ENCODE measurements around the gene LPP. TPM values are rescaled to one million over a fixed set of nuclear protein-coding genes. Genes with fewer than 3 reads are reported as not detected.

LPP gene
- total and polyA plus RNA-seq, 2 of the 13 experiments (the other 11 are each of a cell fraction or from before 2014, with no cell fraction given), result 19.2 to 29.9 TPM

DNA sequence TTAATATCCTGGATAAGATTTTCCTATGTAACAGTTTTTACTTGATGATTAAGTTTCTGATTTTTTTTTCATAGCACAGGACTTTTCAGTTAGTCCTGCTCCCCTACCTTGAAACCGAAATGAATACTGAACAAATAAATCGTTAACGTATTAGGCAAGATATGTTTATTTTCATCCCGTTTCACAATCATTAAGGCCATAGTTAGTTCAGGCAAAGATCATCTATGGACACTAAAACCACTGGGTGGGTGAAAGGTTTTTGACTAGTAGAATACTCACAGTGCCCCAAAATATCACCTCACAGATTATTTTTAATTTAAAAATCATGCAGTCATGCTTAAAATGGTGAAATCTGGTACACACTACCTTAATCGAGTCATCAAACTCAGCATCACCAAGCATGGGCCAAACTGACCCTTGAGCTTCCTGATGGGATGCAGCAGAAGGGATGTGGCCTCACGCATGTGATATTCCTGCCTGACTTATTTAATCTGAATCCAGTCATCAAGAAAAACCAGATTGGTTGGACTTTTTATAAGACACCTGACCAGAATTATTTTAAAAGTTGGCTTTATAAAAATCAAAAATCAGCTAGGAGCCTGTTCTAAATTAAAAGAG lies 365.0 kb downstream of the LPP start (continued):
- TF ChIP-seq ZNF354B (CRISPR knock-in tag; IDR thresholded peaks at IDR 0.05) (no peak), MTA3 (CRISPR knock-in tag; IDR thresholded peaks at IDR 0.05) (no peak), ARHGAP35 (CRISPR knock-in tag; IDR thresholded peaks at IDR 0.05; ENCODE audit: borderline replicate concordance) (no peak), ZNF33B (CRISPR knock-in tag; IDR thresholded peaks at IDR 0.05) (no peak), CC2D1A (CRISPR knock-in tag; IDR thresholded peaks at IDR 0.05) (no peak), RNF2 (conservative IDR thresholded peaks at IDR 0.05; ENCODE audit: low read depth) (no peak), MEIS2 (CRISPR knock-in tag; IDR thresholded peaks at IDR 0.05) (no peak), ATRX (CRISPR knock-in tag; IDR thresholded peaks at IDR 0.05; ENCODE audit: borderline replicate concordance) (no peak), EEA1 (CRISPR knock-in tag; IDR thresholded peaks at IDR 0.05; ENCODE audit: borderline replicate concordance) (no peak), NFE2L2 (IDR thresholded peaks at IDR 0.05; ENCODE audit: low read length) (no peak), SSRP1 (CRISPR knock-in tag; IDR thresholded peaks at IDR 0.05) (no peak), PAWR (CRISPR knock-in tag; IDR thresholded peaks at IDR 0.05; ENCODE audit: borderline replicate concordance) (no peak), BORCS8-MEF2B (CRISPR knock-in tag; IDR thresholded peaks at IDR 0.05) (no peak), FOXK2 (IDR thresholded peaks at IDR 0.05) (no peak)
- TF ChIP-seq, protein P1, sequence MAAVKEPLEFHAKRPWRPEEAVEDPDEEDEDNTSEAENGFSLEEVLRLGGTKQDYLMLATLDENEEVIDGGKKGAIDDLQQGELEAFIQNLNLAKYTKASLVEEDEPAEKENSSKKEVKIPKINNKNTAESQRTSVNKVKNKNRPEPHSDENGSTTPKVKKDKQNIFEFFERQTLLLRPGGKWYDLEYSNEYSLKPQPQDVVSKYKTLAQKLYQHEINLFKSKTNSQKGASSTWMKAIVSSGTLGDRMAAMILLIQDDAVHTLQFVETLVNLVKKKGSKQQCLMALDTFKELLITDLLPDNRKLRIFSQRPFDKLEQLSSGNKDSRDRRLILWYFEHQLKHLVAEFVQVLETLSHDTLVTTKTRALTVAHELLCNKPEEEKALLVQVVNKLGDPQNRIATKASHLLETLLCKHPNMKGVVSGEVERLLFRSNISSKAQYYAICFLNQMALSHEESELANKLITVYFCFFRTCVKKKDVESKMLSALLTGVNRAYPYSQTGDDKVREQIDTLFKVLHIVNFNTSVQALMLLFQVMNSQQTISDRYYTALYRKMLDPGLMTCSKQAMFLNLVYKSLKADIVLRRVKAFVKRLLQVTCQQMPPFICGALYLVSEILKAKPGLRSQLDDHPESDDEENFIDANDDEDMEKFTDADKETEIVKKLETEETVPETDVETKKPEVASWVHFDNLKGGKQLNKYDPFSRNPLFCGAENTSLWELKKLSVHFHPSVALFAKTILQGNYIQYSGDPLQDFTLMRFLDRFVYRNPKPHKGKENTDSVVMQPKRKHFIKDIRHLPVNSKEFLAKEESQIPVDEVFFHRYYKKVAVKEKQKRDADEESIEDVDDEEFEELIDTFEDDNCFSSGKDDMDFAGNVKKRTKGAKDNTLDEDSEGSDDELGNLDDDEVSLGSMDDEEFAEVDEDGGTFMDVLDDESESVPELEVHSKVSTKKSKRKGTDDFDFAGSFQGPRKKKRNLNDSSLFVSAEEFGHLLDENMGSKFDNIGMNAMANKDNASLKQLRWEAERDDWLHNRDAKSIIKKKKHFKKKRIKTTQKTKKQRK (IDR thresholded peaks at IDR 0.05; ENCODE audit: low read length), result no peak
- TF ChIP-seq, protein P2, sequence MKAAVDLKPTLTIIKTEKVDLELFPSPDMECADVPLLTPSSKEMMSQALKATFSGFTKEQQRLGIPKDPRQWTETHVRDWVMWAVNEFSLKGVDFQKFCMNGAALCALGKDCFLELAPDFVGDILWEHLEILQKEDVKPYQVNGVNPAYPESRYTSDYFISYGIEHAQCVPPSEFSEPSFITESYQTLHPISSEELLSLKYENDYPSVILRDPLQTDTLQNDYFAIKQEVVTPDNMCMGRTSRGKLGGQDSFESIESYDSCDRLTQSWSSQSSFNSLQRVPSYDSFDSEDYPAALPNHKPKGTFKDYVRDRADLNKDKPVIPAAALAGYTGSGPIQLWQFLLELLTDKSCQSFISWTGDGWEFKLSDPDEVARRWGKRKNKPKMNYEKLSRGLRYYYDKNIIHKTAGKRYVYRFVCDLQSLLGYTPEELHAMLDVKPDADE (CRISPR knock-in tag; IDR thresholded peaks at IDR 0.05), result no peak
- TF ChIP-seq, protein P3, sequence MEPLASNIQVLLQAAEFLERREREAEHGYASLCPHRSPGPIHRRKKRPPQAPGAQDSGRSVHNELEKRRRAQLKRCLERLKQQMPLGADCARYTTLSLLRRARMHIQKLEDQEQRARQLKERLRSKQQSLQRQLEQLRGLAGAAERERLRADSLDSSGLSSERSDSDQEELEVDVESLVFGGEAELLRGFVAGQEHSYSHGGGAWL (CRISPR knock-in tag; IDR thresholded peaks at IDR 0.05), result no peak
- TF ChIP-seq, protein P4, sequence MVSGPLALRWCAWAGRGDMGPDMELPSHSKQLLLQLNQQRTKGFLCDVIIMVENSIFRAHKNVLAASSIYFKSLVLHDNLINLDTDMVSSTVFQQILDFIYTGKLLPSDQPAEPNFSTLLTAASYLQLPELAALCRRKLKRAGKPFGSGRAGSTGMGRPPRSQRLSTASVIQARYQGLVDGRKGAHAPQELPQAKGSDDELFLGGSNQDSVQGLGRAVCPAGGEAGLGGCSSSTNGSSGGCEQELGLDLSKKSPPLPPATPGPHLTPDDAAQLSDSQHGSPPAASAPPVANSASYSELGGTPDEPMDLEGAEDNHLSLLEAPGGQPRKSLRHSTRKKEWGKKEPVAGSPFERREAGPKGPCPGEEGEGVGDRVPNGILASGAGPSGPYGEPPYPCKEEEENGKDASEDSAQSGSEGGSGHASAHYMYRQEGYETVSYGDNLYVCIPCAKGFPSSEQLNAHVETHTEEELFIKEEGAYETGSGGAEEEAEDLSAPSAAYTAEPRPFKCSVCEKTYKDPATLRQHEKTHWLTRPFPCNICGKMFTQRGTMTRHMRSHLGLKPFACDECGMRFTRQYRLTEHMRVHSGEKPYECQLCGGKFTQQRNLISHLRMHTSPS (CRISPR knock-in tag; IDR thresholded peaks at IDR 0.05; ENCODE audit: low read depth), result no peak
- TF ChIP-seq, protein P5, sequence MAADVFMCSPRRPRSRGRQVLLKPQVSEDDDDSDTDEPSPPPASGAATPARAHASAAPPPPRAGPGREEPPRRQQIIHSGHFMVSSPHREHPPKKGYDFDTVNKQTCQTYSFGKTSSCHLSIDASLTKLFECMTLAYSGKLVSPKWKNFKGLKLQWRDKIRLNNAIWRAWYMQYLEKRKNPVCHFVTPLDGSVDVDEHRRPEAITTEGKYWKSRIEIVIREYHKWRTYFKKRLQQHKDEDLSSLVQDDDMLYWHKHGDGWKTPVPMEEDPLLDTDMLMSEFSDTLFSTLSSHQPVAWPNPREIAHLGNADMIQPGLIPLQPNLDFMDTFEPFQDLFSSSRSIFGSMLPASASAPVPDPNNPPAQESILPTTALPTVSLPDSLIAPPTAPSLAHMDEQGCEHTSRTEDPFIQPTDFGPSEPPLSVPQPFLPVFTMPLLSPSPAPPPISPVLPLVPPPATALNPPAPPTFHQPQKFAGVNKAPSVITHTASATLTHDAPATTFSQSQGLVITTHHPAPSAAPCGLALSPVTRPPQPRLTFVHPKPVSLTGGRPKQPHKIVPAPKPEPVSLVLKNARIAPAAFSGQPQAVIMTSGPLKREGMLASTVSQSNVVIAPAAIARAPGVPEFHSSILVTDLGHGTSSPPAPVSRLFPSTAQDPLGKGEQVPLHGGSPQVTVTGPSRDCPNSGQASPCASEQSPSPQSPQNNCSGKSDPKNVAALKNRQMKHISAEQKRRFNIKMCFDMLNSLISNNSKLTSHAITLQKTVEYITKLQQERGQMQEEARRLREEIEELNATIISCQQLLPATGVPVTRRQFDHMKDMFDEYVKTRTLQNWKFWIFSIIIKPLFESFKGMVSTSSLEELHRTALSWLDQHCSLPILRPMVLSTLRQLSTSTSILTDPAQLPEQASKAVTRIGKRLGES (CRISPR knock-in tag; IDR thresholded peaks at IDR 0.05; ENCODE audit: borderline replicate concordance), result no peak
- TF ChIP-seq, protein P6, sequence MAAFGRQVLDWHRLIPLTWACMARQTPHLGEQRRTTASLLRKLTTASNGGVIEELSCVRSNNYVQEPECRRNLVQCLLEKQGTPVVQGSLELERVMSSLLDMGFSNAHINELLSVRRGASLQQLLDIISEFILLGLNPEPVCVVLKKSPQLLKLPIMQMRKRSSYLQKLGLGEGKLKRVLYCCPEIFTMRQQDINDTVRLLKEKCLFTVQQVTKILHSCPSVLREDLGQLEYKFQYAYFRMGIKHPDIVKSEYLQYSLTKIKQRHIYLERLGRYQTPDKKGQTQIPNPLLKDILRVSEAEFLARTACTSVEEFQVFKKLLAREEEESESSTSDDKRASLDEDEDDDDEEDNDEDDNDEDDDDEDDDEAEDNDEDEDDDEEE (CRISPR knock-in tag; IDR thresholded peaks at IDR 0.05), result no peak
